ENCODE data around the gene ACOT13. TPM values are rescaled to one million over a fixed set of nuclear protein-coding genes. Genes with fewer than 3 reads are reported as not detected.
"Not testable (repeated sequence)": the region's sequence is repeated elsewhere in the genome, so short reads cannot be mapped to it uniquely, and the experiment has no call there.

The ACOT13 gene
- total RNA-seq, 1 donor from 2014 or later: 42.3 TPM

DNA sequence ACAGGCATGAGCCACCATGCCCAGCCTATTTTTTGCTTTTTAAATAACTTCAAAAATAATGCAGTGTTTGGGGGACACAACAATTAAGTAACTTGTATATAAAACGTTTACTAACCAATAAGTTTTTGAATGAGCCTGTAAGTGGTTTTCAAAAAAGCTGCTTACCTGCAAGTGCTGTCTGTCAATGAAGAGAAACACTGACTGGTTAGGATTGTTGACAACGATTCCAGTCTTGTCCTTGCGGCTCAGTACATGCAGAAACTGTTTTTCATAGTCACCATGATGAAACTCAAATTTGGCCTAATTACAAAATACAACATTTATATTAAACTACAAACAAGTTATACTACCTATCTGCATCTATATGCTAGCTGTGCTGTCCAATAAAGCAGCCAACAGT, 41.7 kb downstream of the ACOT13 start:
- Mint-ChIP-seq H3K4me1 (ENCODE audit: low read depth) (peaks cover 4% of the 10 kb centered on the region), H3K4me3 (ENCODE audit: low read depth) (no peak overlapping the region), H3K27me3 (no peaks in the 10 kb centered on the region), H3K9me3 (ENCODE audit: low read depth) (no peaks in the 10 kb centered on the region), H3K36me3 (ENCODE audit: insufficient read depth) (peaks cover 43% of the 10 kb centered on the region), H3K27ac (no peak overlapping the region)
- no peak for DNase-seq (ENCODE audit: low spot score, unreplicated experiment)
- TF ChIP-seq, protein P1, sequence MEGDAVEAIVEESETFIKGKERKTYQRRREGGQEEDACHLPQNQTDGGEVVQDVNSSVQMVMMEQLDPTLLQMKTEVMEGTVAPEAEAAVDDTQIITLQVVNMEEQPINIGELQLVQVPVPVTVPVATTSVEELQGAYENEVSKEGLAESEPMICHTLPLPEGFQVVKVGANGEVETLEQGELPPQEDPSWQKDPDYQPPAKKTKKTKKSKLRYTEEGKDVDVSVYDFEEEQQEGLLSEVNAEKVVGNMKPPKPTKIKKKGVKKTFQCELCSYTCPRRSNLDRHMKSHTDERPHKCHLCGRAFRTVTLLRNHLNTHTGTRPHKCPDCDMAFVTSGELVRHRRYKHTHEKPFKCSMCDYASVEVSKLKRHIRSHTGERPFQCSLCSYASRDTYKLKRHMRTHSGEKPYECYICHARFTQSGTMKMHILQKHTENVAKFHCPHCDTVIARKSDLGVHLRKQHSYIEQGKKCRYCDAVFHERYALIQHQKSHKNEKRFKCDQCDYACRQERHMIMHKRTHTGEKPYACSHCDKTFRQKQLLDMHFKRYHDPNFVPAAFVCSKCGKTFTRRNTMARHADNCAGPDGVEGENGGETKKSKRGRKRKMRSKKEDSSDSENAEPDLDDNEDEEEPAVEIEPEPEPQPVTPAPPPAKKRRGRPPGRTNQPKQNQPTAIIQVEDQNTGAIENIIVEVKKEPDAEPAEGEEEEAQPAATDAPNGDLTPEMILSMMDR (IDR thresholded peaks at IDR 0.05; ENCODE audit: unreplicated experiment): no peak

DNA sequence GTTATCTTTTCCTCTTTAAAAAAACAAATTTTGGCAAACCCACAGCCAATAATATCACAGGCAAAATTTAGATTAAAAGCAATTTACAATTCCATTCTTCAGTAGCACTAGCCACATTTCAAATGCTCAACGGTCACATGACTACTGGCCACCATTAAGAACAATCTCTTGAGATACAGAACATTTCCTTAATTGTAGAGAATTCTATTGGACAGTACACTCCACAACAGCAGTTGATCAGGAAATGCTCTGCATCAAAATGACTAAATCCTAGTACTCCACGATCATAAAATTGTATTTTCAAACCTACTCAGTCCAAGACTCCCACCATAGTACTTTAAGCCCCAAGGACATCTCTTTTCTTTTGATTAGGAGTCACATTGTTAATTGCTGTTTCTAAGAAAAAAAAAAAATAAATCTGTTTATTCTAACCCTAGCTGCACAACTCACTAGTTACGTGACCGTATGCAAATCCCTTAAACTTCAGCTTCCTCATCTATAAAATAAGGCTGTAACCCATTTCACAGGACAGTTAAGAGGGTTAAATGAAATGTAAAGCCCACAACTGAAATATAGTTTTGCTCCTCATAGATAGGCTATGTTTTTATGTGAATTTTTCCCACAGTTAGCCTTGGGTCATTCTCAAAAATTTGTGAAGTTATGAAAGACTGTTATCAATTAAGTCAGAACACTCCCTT, 42.3 kb downstream of the ACOT13 start:
- peaks cover 44% of the 10 kb centered on the region for H3K36me3 Mint-ChIP-seq (ENCODE audit: insufficient read depth)

GRCh38 chr6:24710519-24711303, 43.8 kb downstream of the ACOT13 start:
- Mint-ChIP-seq H3K4me1 (ENCODE audit: low read depth) (peaks cover 6% of the 10 kb centered on the region), H3K27me3 (no peaks in the 10 kb centered on the region), H3K36me3 (ENCODE audit: insufficient read depth) (peaks cover 52% of the 10 kb centered on the region), H3K9me3 (ENCODE audit: low read depth) (no peaks in the 10 kb centered on the region), H3K27ac (peak overlapping the region; percentile 11), H3K4me3 (ENCODE audit: low read depth) (no peak overlapping the region)
- no peak for DNase-seq (ENCODE audit: low spot score, unreplicated experiment)
- TF ChIP-seq, protein P1 (IDR thresholded peaks at IDR 0.05; ENCODE audit: unreplicated experiment): no peak

More for the DNA sequence above, 42.3 kb downstream of the ACOT13 start:
- peaks cover 5% of the 10 kb centered on the region for H3K4me1 Mint-ChIP-seq (ENCODE audit: low read depth)
- TF ChIP-seq, protein P1 (IDR thresholded peaks at IDR 0.05; ENCODE audit: unreplicated experiment): no peak
- no peaks in the 10 kb centered on the region for H3K27me3 Mint-ChIP-seq
- H3K9me3 Mint-ChIP-seq (ENCODE audit: low read depth): no peaks in the 10 kb centered on the region
- no peak overlapping the region for H3K27ac Mint-ChIP-seq
- no peak for DNase-seq (ENCODE audit: low spot score, unreplicated experiment)
- no peak overlapping the region for H3K4me3 Mint-ChIP-seq (ENCODE audit: low read depth)

- H3K9me3 Mint-ChIP-seq (ENCODE audit: low read depth); H3K27ac Mint-ChIP-seq; DNase-seq (ENCODE audit: low spot score, unreplicated experiment); H3K27me3 Mint-ChIP-seq: not testable (repeated sequence)
- Mint-ChIP-seq H3K4me3 (ENCODE audit: low read depth) (peak overlapping the region; percentile 99), H3K36me3 (ENCODE audit: insufficient read depth) (peaks cover 41% of the 10 kb centered on the region), H3K4me1 (ENCODE audit: low read depth) (peaks cover 37% of the 10 kb centered on the region)
These were observed 49.8 kb downstream of the ACOT13 start for GRCh38 chr6:24716602-24717148.

GRCh38 chr6:24718449-24719124, 51.7 kb downstream of the ACOT13 start:
- peak overlapping the region; percentile 99 for H3K4me3 Mint-ChIP-seq (ENCODE audit: low read depth)
- H3K27ac Mint-ChIP-seq: peak overlapping the region; percentile 100
- peaks cover 33% of the 10 kb centered on the region for H3K4me1 Mint-ChIP-seq (ENCODE audit: low read depth)
- peaks cover 33% of the 10 kb centered on the region for H3K36me3 Mint-ChIP-seq (ENCODE audit: insufficient read depth)
- H3K9me3 Mint-ChIP-seq (ENCODE audit: low read depth): no peaks in the 10 kb centered on the region
- TF ChIP-seq, protein P1 (IDR thresholded peaks at IDR 0.05; ENCODE audit: unreplicated experiment): no peak
- H3K27me3 Mint-ChIP-seq: no peaks in the 10 kb centered on the region
- DNase-seq (ENCODE audit: low spot score, unreplicated experiment): no peak
